Fibroblast of mammary gland (primary cell): ENCODE data around the gene PATJ.

Source experiments
- DNase-seq: peaks from one replicate; pipeline ENCODE4 v3.0.0-alpha.2; 2010; ENCODE audit warnings: low read depth
- H3K4me3 ChIP-seq: 2 replicates; pipeline ENCODE4 v1.5.1; 2011; ENCODE audit warnings: low read depth, mild to moderate bottlenecking, low read length, moderate library complexity; ENCODE audit not compliant: control insufficient read depth
- TF ChIP-seq, protein P1 (sequence below): conservative IDR thresholded peaks from 2 replicates; pipeline ENCODE4 v1.5.1; 2011; ENCODE audit warnings: low read depth, low read length, inconsistent platforms; ENCODE audit not compliant: control insufficient read depth, insufficient read depth

PATJ gene

DNA sequence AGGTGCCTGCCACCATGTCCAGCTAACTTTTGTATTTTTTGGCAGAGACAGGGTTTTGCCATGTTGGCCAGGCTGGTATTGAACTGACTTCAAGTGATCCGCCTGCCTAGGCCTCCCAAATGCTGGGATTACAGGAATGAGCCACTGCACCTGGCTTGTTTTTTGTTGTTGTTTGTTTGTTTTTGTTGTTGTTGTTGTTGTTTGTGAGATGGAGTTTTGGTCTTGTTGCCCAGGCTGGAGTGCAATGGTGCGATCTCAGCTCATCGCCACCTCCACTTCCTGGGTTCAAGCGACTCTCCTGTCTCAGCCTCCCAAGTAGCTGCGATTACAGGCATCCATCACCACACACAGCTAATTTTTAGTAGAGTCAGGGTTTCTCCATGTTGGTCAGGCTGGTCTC lies 445.3 kb downstream of the PATJ start:
- no peak for DNase-seq
- TF ChIP-seq, protein P1, sequence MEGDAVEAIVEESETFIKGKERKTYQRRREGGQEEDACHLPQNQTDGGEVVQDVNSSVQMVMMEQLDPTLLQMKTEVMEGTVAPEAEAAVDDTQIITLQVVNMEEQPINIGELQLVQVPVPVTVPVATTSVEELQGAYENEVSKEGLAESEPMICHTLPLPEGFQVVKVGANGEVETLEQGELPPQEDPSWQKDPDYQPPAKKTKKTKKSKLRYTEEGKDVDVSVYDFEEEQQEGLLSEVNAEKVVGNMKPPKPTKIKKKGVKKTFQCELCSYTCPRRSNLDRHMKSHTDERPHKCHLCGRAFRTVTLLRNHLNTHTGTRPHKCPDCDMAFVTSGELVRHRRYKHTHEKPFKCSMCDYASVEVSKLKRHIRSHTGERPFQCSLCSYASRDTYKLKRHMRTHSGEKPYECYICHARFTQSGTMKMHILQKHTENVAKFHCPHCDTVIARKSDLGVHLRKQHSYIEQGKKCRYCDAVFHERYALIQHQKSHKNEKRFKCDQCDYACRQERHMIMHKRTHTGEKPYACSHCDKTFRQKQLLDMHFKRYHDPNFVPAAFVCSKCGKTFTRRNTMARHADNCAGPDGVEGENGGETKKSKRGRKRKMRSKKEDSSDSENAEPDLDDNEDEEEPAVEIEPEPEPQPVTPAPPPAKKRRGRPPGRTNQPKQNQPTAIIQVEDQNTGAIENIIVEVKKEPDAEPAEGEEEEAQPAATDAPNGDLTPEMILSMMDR, result no peak
- no peak overlapping the region for H3K4me3 ChIP-seq

DNA sequence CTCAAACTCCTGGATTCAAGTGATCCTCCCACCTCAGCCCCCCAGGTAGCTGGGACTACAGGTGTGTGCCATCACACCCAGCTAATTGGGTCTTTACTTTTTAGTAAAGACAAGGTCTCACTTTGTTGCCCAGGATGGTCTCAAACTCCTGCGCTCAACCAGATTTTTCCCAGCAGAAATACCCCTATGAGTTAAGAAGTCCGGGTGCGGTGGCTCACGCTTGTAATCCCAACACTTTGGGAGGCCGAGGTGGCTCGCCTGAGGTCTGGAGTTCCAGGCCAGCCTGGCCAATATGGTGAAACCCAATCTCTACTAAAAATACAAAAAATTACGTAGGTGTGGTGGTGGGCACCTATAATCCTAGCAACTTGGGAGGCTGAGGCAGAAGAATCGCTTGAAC lies 445.8 kb downstream of the PATJ start:
- TF ChIP-seq, protein P1, result no peak
- DNase-seq, result no peak
- H3K4me3 ChIP-seq, result no peak overlapping the region

DNA sequence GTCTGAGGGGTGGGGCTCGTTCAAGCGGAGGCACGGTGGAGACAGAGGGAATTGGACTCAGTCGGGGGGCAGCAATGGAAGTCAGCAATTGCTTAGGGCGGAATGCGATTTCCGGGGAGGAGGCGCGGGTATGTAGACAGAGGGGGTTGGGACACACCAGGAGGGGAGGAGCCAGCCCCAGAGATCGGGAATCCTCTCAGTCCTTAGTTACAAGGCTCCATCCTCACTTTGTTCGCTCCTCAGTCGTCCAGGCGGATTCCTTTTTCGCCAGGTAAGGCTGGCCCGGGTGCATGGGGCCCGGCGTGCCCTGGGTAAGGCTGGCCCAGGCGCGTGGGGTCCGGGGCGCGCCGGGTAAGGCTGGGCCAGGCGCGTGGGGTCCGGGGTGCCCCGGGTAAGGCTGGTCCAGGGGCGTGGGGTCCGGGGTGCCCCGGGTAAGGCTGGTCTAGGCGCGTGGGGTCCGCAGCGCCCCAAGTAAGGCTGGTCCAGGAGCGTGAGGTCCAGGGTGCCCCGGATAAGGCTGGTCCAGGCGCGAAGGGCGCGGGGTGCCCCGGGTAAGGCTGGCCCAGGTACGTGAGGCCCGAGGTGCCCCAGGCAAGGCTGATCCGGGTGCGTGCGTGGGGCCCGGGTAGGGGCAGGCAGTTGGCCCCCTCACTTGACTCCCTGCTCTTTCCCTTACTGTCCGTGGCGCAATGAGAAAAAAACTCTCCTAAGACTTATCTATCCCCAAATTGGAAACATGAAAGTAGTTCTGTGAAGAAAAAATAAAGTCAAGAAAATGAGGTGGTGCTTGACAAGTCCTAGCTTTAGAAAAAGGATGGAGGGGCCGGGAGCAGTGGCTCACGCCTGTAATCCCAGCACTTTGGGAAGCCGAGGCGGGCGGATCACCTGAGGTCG lies 452.6 kb downstream of the PATJ start, which contains the start of gene L1TD1:
TSS of gene L1TD1 (plus strand) at position 199 of the 894 bp plus-strand sequence. CDS start 11,780 bp downstream, outside the sequence.
- TF ChIP-seq, protein P1, result no peak
- H3K4me3 ChIP-seq, result no peak within 1 kb of the TSS
- no peak for DNase-seq

DNA sequence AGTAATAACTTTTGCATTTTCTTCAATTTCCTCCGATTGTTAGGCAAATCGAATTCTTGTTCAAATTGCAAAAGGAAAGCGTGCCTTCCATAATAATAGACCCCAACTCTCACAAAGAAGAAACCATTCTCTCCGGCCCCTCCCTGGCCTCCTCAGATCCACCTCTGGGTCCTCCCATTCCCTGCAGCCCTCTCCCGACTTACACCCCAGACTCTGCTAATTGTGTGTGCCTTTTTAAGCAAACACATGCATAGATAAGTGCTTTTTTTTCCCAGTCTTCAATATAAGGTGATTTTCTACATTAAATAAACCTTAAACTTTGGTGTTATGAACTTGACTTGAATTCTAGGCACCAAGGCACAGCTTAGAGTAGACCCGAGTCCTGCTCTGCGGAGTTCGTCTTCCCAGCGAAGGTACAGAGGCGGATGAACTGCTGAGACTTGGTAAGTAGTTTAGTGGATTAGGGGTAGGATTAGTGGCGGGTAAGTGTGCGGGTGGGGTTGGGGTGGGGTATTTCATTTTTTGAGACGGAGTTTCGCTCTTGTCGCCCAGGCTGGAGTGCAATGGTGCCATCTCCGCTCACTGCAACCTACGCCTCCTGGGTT lies 453.9 kb downstream of the PATJ start:
- TF ChIP-seq, protein P1, result no peak
- DNase-seq, result no peak
- no peak overlapping the region for H3K4me3 ChIP-seq

DNA sequence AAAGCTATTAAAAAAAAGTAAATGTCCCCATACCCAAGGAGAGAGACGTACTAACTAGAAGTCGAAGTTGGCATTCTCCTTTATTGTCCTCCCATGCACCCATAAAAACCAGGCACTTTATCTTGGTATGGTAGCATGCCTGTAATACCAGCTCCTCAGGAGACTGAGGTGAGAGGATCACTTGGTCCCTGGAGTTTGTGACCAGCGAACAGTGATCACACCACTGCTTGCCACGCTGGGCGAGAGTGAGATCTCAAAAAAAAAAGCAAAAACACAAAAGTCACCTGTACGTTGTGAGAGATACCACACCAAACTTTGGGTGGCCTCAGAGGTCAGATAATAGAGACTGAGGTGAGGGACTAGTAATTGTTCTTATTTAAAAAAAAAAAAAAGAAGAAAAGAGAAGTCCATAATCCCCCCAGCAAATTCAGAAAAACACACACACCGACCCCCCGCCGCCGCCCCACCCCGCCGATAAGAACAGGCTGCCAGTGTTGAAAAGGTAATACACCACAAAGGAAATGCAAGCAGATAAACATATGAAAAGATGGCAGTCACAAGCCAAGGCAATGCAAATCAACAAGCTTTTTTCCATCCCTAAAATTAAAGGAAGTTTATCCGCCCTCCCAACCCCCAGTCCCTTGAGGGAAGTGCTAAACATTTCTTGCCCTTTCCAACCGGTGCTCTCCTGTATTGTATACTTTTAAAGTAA lies 455.9 kb downstream of the PATJ start:
- TF ChIP-seq, protein P1, result no peak
- DNase-seq, result no peak
- no peak overlapping the region for H3K4me3 ChIP-seq

DNA sequence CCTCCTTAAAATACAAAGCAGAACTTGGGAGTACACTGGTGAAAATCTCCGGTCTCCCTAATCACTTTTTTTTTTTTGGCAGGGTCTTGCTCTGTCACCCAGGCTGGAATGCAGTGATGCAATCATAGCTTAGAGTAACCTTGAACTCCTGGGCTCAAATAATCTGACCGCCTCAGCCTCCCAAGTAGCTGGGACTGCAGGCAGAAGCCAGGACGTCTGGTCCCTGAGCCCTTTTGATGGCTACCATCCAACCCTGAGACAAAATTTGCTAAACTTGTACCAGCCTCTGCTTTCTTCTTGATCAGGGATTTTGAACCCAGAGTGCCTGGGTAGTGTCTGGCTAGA lies 456.5 kb downstream of the PATJ start:
- H3K4me3 ChIP-seq, result no peak overlapping the region
- peak; percentile 18 for DNase-seq
- TF ChIP-seq, protein P1, result no peak
